Activated T-helper 1 cell treated with anti-CD3 and anti-CD28 coated beads, Interleukin-12 subunit alpha, Interleukin-12 subunit beta, Interleukin-2, Interleukin-4 antibody, amounts not matched to agents 30 ng/mL and 10 ng/mL and 1 ng/mL, durations not matched to agents 14 hours and 24 hours and 36 hours (primary cell): ENCODE measurements around the gene LRCOL1. TPM values are rescaled to one million over a fixed set of nuclear protein-coding genes. Genes with fewer than 3 reads are reported as not detected.

Experiments used
- DNase-seq: peaks from one replicate; pipeline ENCODE4 v3.0.0; 2021; ENCODE audit warnings: low spot score
- H3K27ac Mint-ChIP-seq: one replicate; pipeline ENCODE4 v1.8.0; 2021; ENCODE audit warnings: mild to moderate bottlenecking, mixed read lengths
- H3K27me3 Mint-ChIP-seq: one replicate; pipeline ENCODE4 v1.8.0; 2022; ENCODE audit warnings: mild to moderate bottlenecking, moderate library complexity, mixed read lengths; ENCODE audit not compliant: insufficient read depth
- H3K36me3 Mint-ChIP-seq: one replicate; pipeline ENCODE4 v1.8.0; 2021; ENCODE audit warnings: low read depth, mixed read lengths
- H3K4me1 Mint-ChIP-seq: one replicate; pipeline ENCODE4 v1.8.0; 2021; ENCODE audit warnings: low read depth, mixed read lengths
- H3K4me3 Mint-ChIP-seq: one replicate; pipeline ENCODE4 v1.8.0; 2021; ENCODE audit warnings: mild to moderate bottlenecking, moderate library complexity, mixed read lengths
- H3K9me3 Mint-ChIP-seq: one replicate; pipeline ENCODE4 v1.8.0; 2021; ENCODE audit warnings: mixed read lengths
- intact Hi-C: fragments of 100-400 bp; cut with micrococcal nuclease; formaldehyde crosslinking; loops from one replicate; pipeline ENCODE4 v1.15.1; 2024
- total RNA-seq: library from RNA; stranded (reverse); gene quantifications from 2 replicates; pipeline ENCODE4 v1.2.3, GENCODE V29; 2022

The LRCOL1 gene
- total RNA-seq, 1 donor from 2014 or later: not detected

- DNase-seq: no peak
Measured at GRCh38 chr12:132631666-132632065, 21.3 kb upstream of the LRCOL1 start.

GRCh38 chr12:132630672-132631071 is 20.3 kb upstream of the LRCOL1 start:
- no peak overlapping the region for H3K4me3 Mint-ChIP-seq
- intact Hi-C loops: no loop called here
- no peaks in the 10 kb centered on the region for H3K27me3 Mint-ChIP-seq
- no peaks in the 10 kb centered on the region for H3K4me1 Mint-ChIP-seq
- H3K9me3 Mint-ChIP-seq: no peaks in the 10 kb centered on the region
- DNase-seq: no peak
- no peak overlapping the region for H3K27ac Mint-ChIP-seq
- H3K36me3 Mint-ChIP-seq: peaks cover 41% of the 10 kb centered on the region

More at GRCh38 chr12:132631666-132632065, 21.3 kb upstream of the LRCOL1 start:
- Mint-ChIP-seq H3K4me3 (no peak overlapping the region), H3K27me3 (no peaks in the 10 kb centered on the region), H3K4me1 (no peaks in the 10 kb centered on the region), H3K27ac (no peak overlapping the region), H3K36me3 (peaks cover 50% of the 10 kb centered on the region), H3K9me3 (no peaks in the 10 kb centered on the region)
- intact Hi-C loops: no loop called here

GRCh38 chr12:132629330-132629729 is 18.9 kb upstream of the LRCOL1 start:
- intact Hi-C loops: no loop called here
- no peak overlapping the region for H3K4me3 Mint-ChIP-seq
- no peak overlapping the region for H3K27ac Mint-ChIP-seq
- no peaks in the 10 kb centered on the region for H3K4me1 Mint-ChIP-seq
- DNase-seq: no peak
- H3K36me3 Mint-ChIP-seq: peaks cover 34% of the 10 kb centered on the region
- H3K9me3 Mint-ChIP-seq: no peaks in the 10 kb centered on the region
- no peaks in the 10 kb centered on the region for H3K27me3 Mint-ChIP-seq

GRCh38 chr12:132625731-132626430 is 15.5 kb upstream of the LRCOL1 start:
- peaks cover 2% of the 10 kb centered on the region for H3K27me3 Mint-ChIP-seq
- H3K27ac Mint-ChIP-seq: no peak overlapping the region
- no peak for DNase-seq
- no peak overlapping the region for H3K4me3 Mint-ChIP-seq
- peaks cover 4% of the 10 kb centered on the region for H3K4me1 Mint-ChIP-seq
- H3K9me3 Mint-ChIP-seq: no peaks in the 10 kb centered on the region
- peaks cover 26% of the 10 kb centered on the region for H3K36me3 Mint-ChIP-seq
- intact Hi-C loops: no loop called here

- H3K4me3 Mint-ChIP-seq: no peak overlapping the region
- peaks cover 20% of the 10 kb centered on the region for H3K36me3 Mint-ChIP-seq
- H3K27ac Mint-ChIP-seq: no peak overlapping the region
- peaks cover 4% of the 10 kb centered on the region for H3K4me1 Mint-ChIP-seq
- no peak for DNase-seq
- no peaks in the 10 kb centered on the region for H3K9me3 Mint-ChIP-seq
- peaks cover 2% of the 10 kb centered on the region for H3K27me3 Mint-ChIP-seq
- intact Hi-C loops: no loop called here
Measured at GRCh38 chr12:132624910-132625630, 14.7 kb upstream of the LRCOL1 start.

GRCh38 chr12:132624186-132624855 is 13.9 kb upstream of the LRCOL1 start:
- Mint-ChIP-seq H3K4me1 (peaks cover 4% of the 10 kb centered on the region), H3K4me3 (no peak overlapping the region), H3K27me3 (peaks cover 2% of the 10 kb centered on the region), H3K9me3 (no peaks in the 10 kb centered on the region), H3K36me3 (peaks cover 16% of the 10 kb centered on the region), H3K27ac (no peak overlapping the region)
- intact Hi-C loops: no loop called here
- no peak for DNase-seq

GRCh38 chr12:132623072-132623869 is 12.9 kb upstream of the LRCOL1 start:
- Mint-ChIP-seq H3K27me3 (peaks cover 2% of the 10 kb centered on the region), H3K36me3 (peaks cover 11% of the 10 kb centered on the region), H3K27ac (no peak overlapping the region), H3K4me3 (no peak overlapping the region), H3K4me1 (peaks cover 4% of the 10 kb centered on the region), H3K9me3 (no peaks in the 10 kb centered on the region)
- DNase-seq: no peak
- intact Hi-C loops: no loop called here

GRCh38 chr12:132622437-132623071 is 12.2 kb upstream of the LRCOL1 start:
- H3K27me3 Mint-ChIP-seq: peaks cover 8% of the 10 kb centered on the region
- intact Hi-C loops: no loop called here
- H3K4me1 Mint-ChIP-seq: peaks cover 4% of the 10 kb centered on the region
- no peak overlapping the region for H3K4me3 Mint-ChIP-seq
- peak overlapping the region; percentile 52 for H3K27ac Mint-ChIP-seq
- H3K9me3 Mint-ChIP-seq: peaks cover 4% of the 10 kb centered on the region
- peaks cover 14% of the 10 kb centered on the region for H3K36me3 Mint-ChIP-seq
- DNase-seq: no peak

GRCh38 chr12:132621657-132622435 is 11.5 kb upstream of the LRCOL1 start:
- peaks cover 14% of the 10 kb centered on the region for H3K27me3 Mint-ChIP-seq
- intact Hi-C loops: no loop called here
- peaks cover 4% of the 10 kb centered on the region for H3K4me1 Mint-ChIP-seq
- DNase-seq: no peak
- H3K27ac Mint-ChIP-seq: no peak overlapping the region
- H3K9me3 Mint-ChIP-seq: peaks cover 8% of the 10 kb centered on the region
- no peak overlapping the region for H3K4me3 Mint-ChIP-seq
- peaks cover 14% of the 10 kb centered on the region for H3K36me3 Mint-ChIP-seq

GRCh38 chr12:132620899-132621656 is 10.7 kb upstream of the LRCOL1 start:
- peaks cover 14% of the 10 kb centered on the region for H3K36me3 Mint-ChIP-seq
- no peak overlapping the region for H3K27ac Mint-ChIP-seq
- H3K4me3 Mint-ChIP-seq: no peak overlapping the region
- DNase-seq: no peak
- H3K27me3 Mint-ChIP-seq: peaks cover 17% of the 10 kb centered on the region
- peaks cover 4% of the 10 kb centered on the region for H3K4me1 Mint-ChIP-seq
- intact Hi-C loops: no loop called here
- peaks cover 8% of the 10 kb centered on the region for H3K9me3 Mint-ChIP-seq

- Mint-ChIP-seq H3K4me1 (peaks cover 4% of the 10 kb centered on the region), H3K36me3 (peaks cover 11% of the 10 kb centered on the region), H3K4me3 (no peak overlapping the region), H3K27me3 (peaks cover 22% of the 10 kb centered on the region), H3K9me3 (peaks cover 8% of the 10 kb centered on the region), H3K27ac (no peak overlapping the region)
- DNase-seq: no peak
- intact Hi-C loops: no loop called here
Measured at GRCh38 chr12:132620113-132620898, 9.9 kb upstream of the LRCOL1 start.
